ENCODE results near the gene RCE1.

DNA sequence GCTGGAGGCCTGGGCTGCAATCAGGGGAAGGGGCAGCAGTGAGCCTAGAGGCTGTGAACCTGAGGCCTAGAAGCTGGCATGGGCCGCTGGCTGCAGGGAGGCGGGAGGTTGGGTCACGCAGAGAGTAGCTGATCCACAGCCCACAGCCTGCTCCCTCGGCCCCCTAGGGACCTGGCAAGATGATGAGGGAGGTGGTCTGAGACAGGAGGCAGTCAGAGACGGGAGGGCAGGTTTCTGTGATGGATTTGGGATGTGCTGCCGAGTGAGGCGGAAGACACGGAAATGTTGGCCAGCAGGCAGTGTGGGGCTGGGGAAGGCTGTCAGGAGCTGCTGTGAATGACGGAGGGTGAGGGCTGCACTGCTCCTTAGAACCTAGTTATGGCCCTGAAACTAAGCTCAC lies 36.3 kb downstream of the RCE1 start:
- TF ChIP-seq CTCF (conservative IDR thresholded peaks at IDR 0.05 in 1 of 2, IDR thresholded peaks at IDR 0.05 in 1 of 2; ENCODE audit: low read depth in 1 of 2, low read length in 2 of 2), result no peak
- TF ChIP-seq EZH2 (IDR thresholded peaks at IDR 0.05; ENCODE audit: low read length, missing control alignments), result no peak

Measured in fibroblast of lung (primary cell).